BLaER1 treated with 17β-estradiol and CSF1 and Interleukin-3, amounts not matched to agents 10 nM and 100 nM (cell line): Measurements from ENCODE around the gene ERCC8.
A peak's percentile ranks its signal among the peaks of the same experiment; 100 is the strongest.

Experiments
- H3K27ac ChIP-seq, 11 experiments: shearing (Covaris generic); formaldehyde crosslinking; 2 replicates each; pipeline ENCODE4 v1.8.1; 2022
- H3K27me3 ChIP-seq, 11 experiments: shearing (Covaris generic); formaldehyde crosslinking; 2 replicates each; pipeline ENCODE4 v1.8.1; 2022
- H3K36me3 ChIP-seq, 11 experiments: shearing (Covaris generic); formaldehyde crosslinking; 2 replicates each; pipeline ENCODE4 v1.8.1; 2022
- H3K4me1 ChIP-seq, 10 experiments: shearing (Covaris generic); formaldehyde crosslinking; 2 replicates each; pipeline ENCODE4 v1.8.1; 2022
- H3K4me2 ChIP-seq, 11 experiments: shearing (Covaris generic); formaldehyde crosslinking; 2 replicates each; pipeline ENCODE4 v1.8.1; 2022
- H3K4me3 ChIP-seq, 10 experiments: shearing (Covaris generic); formaldehyde crosslinking; 2 replicates each; pipeline ENCODE4 v1.8.1; 2022
- H3K9ac ChIP-seq, 11 experiments: shearing (Covaris generic); formaldehyde crosslinking; 2 replicates each; pipeline ENCODE4 v1.8.1; 2022
- H3K9me3 ChIP-seq, 11 experiments: shearing (Covaris generic); formaldehyde crosslinking; replicated peaks in 1 of 11; 2 replicates each; pipeline ENCODE4 v1.8.1; 2022
- H4K20me1 ChIP-seq, 11 experiments: shearing (Covaris generic); formaldehyde crosslinking; 2 replicates each; pipeline ENCODE4 v1.8.1; 2022
- Cebpa-rat ChIP-seq, 11 experiments: shearing (Covaris generic); IDR thresholded peaks; 2 replicates each; pipeline ENCODE4 v1.8.1; 2022

ERCC8 gene

GRCh38 chr5:60948738-60949137 lies 3.9 kb upstream of the ERCC8 start:
- peaks cover 0 to 27% (median 16%) of the 10 kb centered on the region in 11 experiments; a peak in 17 of 22 replicates for H3K9me3 ChIP-seq
- peaks cover 10 to 23% (median 18%) of the 10 kb centered on the region in 10 experiments for H3K4me1 ChIP-seq
- no peak for TF ChIP-seq Cebpa-rat (IDR thresholded peaks at IDR 0.05)
- H4K20me1 ChIP-seq, result peaks cover 0 to 42% (median 5%) of the 10 kb centered on the region in 11 experiments; a peak in 6 of 22 replicates
- no peak overlapping the region for H3K27ac ChIP-seq
- H3K27me3 ChIP-seq, result no peaks in the 10 kb centered on the region
- H3K4me3 ChIP-seq, result no peak overlapping the region
- peaks cover 0 to 25% (median 11%) of the 10 kb centered on the region in 11 experiments; a peak in 12 of 22 replicates for H3K36me3 ChIP-seq
- H3K4me2 ChIP-seq, result no peak overlapping the region
- H3K9ac ChIP-seq, result no peak overlapping the region

GRCh38 chr5:60945813-60946187 lies 930 bp upstream of the ERCC8 start:
- peaks cover 0 to 28% (median 5%) of the 10 kb centered on the region in 11 experiments; a peak in 7 of 22 replicates for H4K20me1 ChIP-seq
- peaks cover 22 to 43% (median 28%) of the 10 kb centered on the region in 10 experiments for H3K4me1 ChIP-seq
- peak overlapping the region; percentile 81 to 94 (median 90) for H3K4me2 ChIP-seq
- H3K27ac ChIP-seq, result peak overlapping the region; percentile 42 to 87 (median 81)
- H3K9me3 ChIP-seq, result peaks cover 0 to 27% (median 15%) of the 10 kb centered on the region in 11 experiments; a peak in 17 of 22 replicates
- peaks cover 0 to 23% (median 13%) of the 10 kb centered on the region in 11 experiments; a peak in 16 of 22 replicates for H3K36me3 ChIP-seq
- peak overlapping the region; percentile 76 to 91 (median 85) for H3K9ac ChIP-seq
- no peak for TF ChIP-seq Cebpa-rat (IDR thresholded peaks at IDR 0.05)
- no peaks in the 10 kb centered on the region for H3K27me3 ChIP-seq
- peak overlapping the region; percentile 62 to 89 (median 77) for H3K4me3 ChIP-seq

- H4K20me1 ChIP-seq, result peaks cover 0 to 24% (median 5%) of the 10 kb centered on the region in 11 experiments; a peak in 7 of 22 replicates
- H3K36me3 ChIP-seq, result peaks cover 6 to 37% (median 26%) of the 10 kb centered on the region in 11 experiments
- H3K9ac ChIP-seq, result peak overlapping the region in 10 of 11 experiments; percentile 58 to 91 (median 84); a peak in 14 of 22 replicates
- H3K9me3 ChIP-seq, result peaks cover 0 to 19% (median 8%) of the 10 kb centered on the region in 11 experiments; a peak in 17 of 22 replicates
- H3K27ac ChIP-seq, result peak overlapping the region in 10 of 11 experiments; percentile 38 to 83 (median 67); a peak in 19 of 22 replicates
- no peaks in the 10 kb centered on the region for H3K27me3 ChIP-seq
- TF ChIP-seq Cebpa-rat (IDR thresholded peaks at IDR 0.05), result peak in 4 of 11 experiments; percentile 18 to 53 (median 34); a peak in 1 of 22 replicates
- H3K4me2 ChIP-seq, result peak overlapping the region; percentile 87 to 99 (median 94)
- peaks cover 22 to 43% (median 28%) of the 10 kb centered on the region in 10 experiments for H3K4me1 ChIP-seq
- H3K4me3 ChIP-seq, result peak overlapping the region; percentile 62 to 89 (median 77)
Measured at GRCh38 chr5:60943624-60944023, 1.2 kb downstream of the ERCC8 start.

- no peaks in the 10 kb centered on the region for H3K4me1 ChIP-seq
- no peak for TF ChIP-seq Cebpa-rat (IDR thresholded peaks at IDR 0.05)
- H3K4me3 ChIP-seq, result no peak overlapping the region
- peaks cover 0 to 46% (median 27%) of the 10 kb centered on the region in 11 experiments; a peak in 15 of 22 replicates for H4K20me1 ChIP-seq
- peaks cover 22 to 47% (median 40%) of the 10 kb centered on the region in 11 experiments; a peak in 21 of 22 replicates for H3K36me3 ChIP-seq
- no peak overlapping the region for H3K27ac ChIP-seq
- H3K9me3 ChIP-seq, result no peaks in the 10 kb centered on the region
- no peak overlapping the region for H3K9ac ChIP-seq
- H3K27me3 ChIP-seq, result no peaks in the 10 kb centered on the region
- no peak overlapping the region for H3K4me2 ChIP-seq
Measured at GRCh38 chr5:60929024-60929423, 15.8 kb downstream of the ERCC8 start.

GRCh38 chr5:60927450-60927849 lies 17.4 kb downstream of the ERCC8 start:
- Histone ChIP-seq H3K9ac (no peak overlapping the region), H3K4me2 (no peak overlapping the region), H3K36me3 (peaks cover 25 to 56% (median 43%) of the 10 kb centered on the region in 11 experiments; a peak in 21 of 22 replicates), H4K20me1 (peaks cover 0 to 39% (median 24%) of the 10 kb centered on the region in 11 experiments; a peak in 15 of 22 replicates), H3K27ac (no peak overlapping the region), H3K4me3 (no peak overlapping the region), H3K9me3 (no peaks in the 10 kb centered on the region), H3K27me3 (no peaks in the 10 kb centered on the region), H3K4me1 (no peaks in the 10 kb centered on the region)
- no peak for TF ChIP-seq Cebpa-rat (IDR thresholded peaks at IDR 0.05)

- Histone ChIP-seq H4K20me1 (peaks cover 0 to 5% (median 0%) of the 10 kb centered on the region in 11 experiments; a peak in 1 of 22 replicates), H3K27ac (no peak overlapping the region), H3K9ac (no peak overlapping the region), H3K4me1 (no peaks in the 10 kb centered on the region), H3K9me3 (no peaks in the 10 kb centered on the region), H3K36me3 (peaks cover 53 to 90% (median 67%) of the 10 kb centered on the region in 11 experiments), H3K4me3 (no peak overlapping the region), H3K4me2 (no peak overlapping the region), H3K27me3 (no peaks in the 10 kb centered on the region)
- no peak for TF ChIP-seq Cebpa-rat (IDR thresholded peaks at IDR 0.05)
Measured at GRCh38 chr5:60918466-60918865, 26.4 kb downstream of the ERCC8 start.

- H3K9me3 ChIP-seq, result no peaks in the 10 kb centered on the region
- H3K36me3 ChIP-seq, result peaks cover 49 to 80% (median 63%) of the 10 kb centered on the region in 11 experiments
- TF ChIP-seq Cebpa-rat (IDR thresholded peaks at IDR 0.05), result no peak
- H3K4me2 ChIP-seq, result no peak overlapping the region
- no peaks in the 10 kb centered on the region for H3K27me3 ChIP-seq
- H3K4me1 ChIP-seq, result no peaks in the 10 kb centered on the region
- H3K27ac ChIP-seq, result no peak overlapping the region
- H3K9ac ChIP-seq, result no peak overlapping the region
- no peak overlapping the region for H3K4me3 ChIP-seq
- H4K20me1 ChIP-seq, result no peaks in the 10 kb centered on the region; a peak in 1 of 22 replicates
Measured at GRCh38 chr5:60916646-60917045, 28.2 kb downstream of the ERCC8 start.

- Histone ChIP-seq H4K20me1 (no peaks in the 10 kb centered on the region), H3K4me2 (no peak overlapping the region), H3K27me3 (no peaks in the 10 kb centered on the region), H3K27ac (no peak overlapping the region), H3K9me3 (no peaks in the 10 kb centered on the region), H3K4me1 (no peaks in the 10 kb centered on the region), H3K4me3 (no peak overlapping the region), H3K36me3 (peaks cover 0 to 40% (median 16%) of the 10 kb centered on the region in 11 experiments; a peak in 16 of 22 replicates), H3K9ac (no peak overlapping the region)
- TF ChIP-seq Cebpa-rat (IDR thresholded peaks at IDR 0.05), result no peak
Measured at GRCh38 chr5:60903356-60903755, 41.5 kb downstream of the ERCC8 start.

GRCh38 chr5:60896991-60897390 lies 47.9 kb downstream of the ERCC8 start:
- TF ChIP-seq Cebpa-rat (IDR thresholded peaks at IDR 0.05), result no peak
- H3K4me3 ChIP-seq, result no peak overlapping the region
- H3K9me3 ChIP-seq, result peaks cover 0 to 12% (median 0%) of the 10 kb centered on the region in 11 experiments; a peak in 4 of 22 replicates
- peaks cover 44 to 88% (median 63%) of the 10 kb centered on the region in 11 experiments for H3K36me3 ChIP-seq
- H3K4me1 ChIP-seq, result no peaks in the 10 kb centered on the region
- no peak overlapping the region for H3K27ac ChIP-seq
- H4K20me1 ChIP-seq, result no peaks in the 10 kb centered on the region
- no peaks in the 10 kb centered on the region for H3K27me3 ChIP-seq
- no peak overlapping the region for H3K4me2 ChIP-seq
- H3K9ac ChIP-seq, result no peak overlapping the region
